Common myeloid progenitor, CD34-positive (primary cell): ENCODE measurements around the gene VPS13D.

Experiments
- CTCF ChIA-PET: fragments of 350-600 bp; sonication (Branson Sonifier 250); formaldehyde crosslinking; loops from one replicate; lab custom pipeline; 2021; ENCODE audit warnings: antibody characterized with exemption; lab: Charles Lee
- POLR2A ChIA-PET: fragments of 350-600 bp; sonication (Branson Sonifier 250); formaldehyde crosslinking; loops from one replicate; lab custom pipeline; 2021; ENCODE audit warnings: antibody characterized with exemption; lab: Charles Lee
- DNase-seq, 3 donors: peaks; one replicate each; pipeline versions ENCODE4 v3.0.0 to v3.0.0-alpha.2; 2013
- H3K27ac ChIP-seq, 2 experiments: 1 replicate in 1 of 2; 2 replicates in 1 of 2; pipeline ENCODE4 v1.7.0; 2013; ENCODE audit warnings: inconsistent platforms in 2 of 2, low read length in 2 of 2, mild to moderate bottlenecking in 2 of 2, low read depth in 1 of 2, moderate library complexity in 1 of 2; ENCODE audit not compliant: severe bottlenecking in 2 of 2, insufficient read depth in 1 of 2, poor library complexity in 1 of 2
- H3K27me3 ChIP-seq, 5 experiments: replicated peaks in 2 of 5; 1 replicate in 3 of 5; 2 replicates in 2 of 5; pipeline versions ENCODE4 v1.6.1 to v1.7.0; 2013; ENCODE audit warnings: low read length in 4 of 5, mild to moderate bottlenecking in 2 of 5, moderate library complexity in 2 of 5, inconsistent platforms in 1 of 5; ENCODE audit not compliant: insufficient read depth in 5 of 5, control insufficient read depth in 4 of 5
- H3K36me3 ChIP-seq, 4 experiments: 1 replicate in 2 of 4; 2 replicates in 2 of 4; pipeline versions ENCODE4 v1.6.1 to v1.7.0; 2013; ENCODE audit warnings: low read length in 3 of 4, control low read depth in 1 of 4, mild to moderate bottlenecking in 1 of 4; ENCODE audit not compliant: control insufficient read depth in 4 of 4, insufficient read depth in 4 of 4
- H3K4me1 ChIP-seq, 4 experiments: 1 replicate in 3 of 4; 2 replicates in 1 of 4; pipeline versions ENCODE4 v1.6.1 to v1.7.1; 2013; ENCODE audit warnings: low read length in 3 of 4, mild to moderate bottlenecking in 3 of 4, control low read depth in 1 of 4, inconsistent platforms in 1 of 4, moderate library complexity in 1 of 4; ENCODE audit not compliant: control insufficient read depth in 4 of 4, insufficient read depth in 4 of 4; ENCODE audit errors: control extremely low read depth in 1 of 4
- H3K4me3 ChIP-seq, 7 experiments: 1 replicate in 4 of 7; 2 replicates in 3 of 7; pipeline versions ENCODE4 v1.5.1 to v1.7.0; 2013; ENCODE audit warnings: mild to moderate bottlenecking in 7 of 7, low read length in 6 of 7, moderate library complexity in 6 of 7, inconsistent platforms in 2 of 7, low read depth in 2 of 7, control low read depth in 1 of 7; ENCODE audit not compliant: insufficient read depth in 4 of 7, control insufficient read depth in 1 of 7; ENCODE audit errors: extremely low read depth in 1 of 7
- H3K9me3 ChIP-seq, 5 experiments: 1 replicate in 4 of 5; 2 replicates in 1 of 5; pipeline versions ENCODE4 v1.6.1 to v1.7.1; 2013; ENCODE audit warnings: low read length in 4 of 5, mild to moderate bottlenecking in 2 of 5, inconsistent platforms in 1 of 5, low read depth in 1 of 5, moderate library complexity in 1 of 5; ENCODE audit not compliant: control insufficient read depth in 4 of 5, insufficient read depth in 2 of 5; ENCODE audit errors: control extremely low read depth in 1 of 5
- WGBS: methylation state at CpG from one replicate; pipeline ENCODE4 v1.1.5; 2013; ENCODE audit not compliant: insufficient coverage; 5-methylcytosine and 5-hydroxymethylcytosine counted together

VPS13D gene

GRCh38 chr1:12188657-12189327 lies 41.0 kb upstream of the VPS13D start:
- CTCF ChIA-PET: interaction anchor here (0.8 to 1.5 kb wide), 4 partner anchors 11 to 64 kb away, joined by 4 to 6 read pairs (median 4); no protein-coding TSS in a partner anchor
- peaks cover 2 to 47% (median 6%) of the 10 kb centered on the region in 4 experiments for H3K36me3 ChIP-seq

GRCh38 chr1:12189328-12189682 lies 40.5 kb upstream of the VPS13D start:
- no peak overlapping the region for H3K4me3 ChIP-seq
- H3K27me3 ChIP-seq: no peaks in the 10 kb centered on the region
- no peak overlapping the region for H3K27ac ChIP-seq
- peaks cover 2 to 52% (median 7%) of the 10 kb centered on the region in 4 experiments for H3K36me3 ChIP-seq
- ChIA-PET CTCF (interaction anchor here (1.4 to 1.5 kb wide), 2 partner anchors 12 to 27 kb away, joined by 4 to 5 read pairs; no protein-coding TSS in a partner anchor), POLR2A (no interaction called here)
- H3K9me3 ChIP-seq: no peaks in the 10 kb centered on the region
- 98% methylated on average over 5 of the region's 5 CpGs for WGBS
- no peak for DNase-seq
- peaks cover 0 to 30% (median 13%) of the 10 kb centered on the region in 4 experiments for H3K4me1 ChIP-seq

More at GRCh38 chr1:12188657-12189327, 41.0 kb upstream of the VPS13D start:
- no peak overlapping the region for H3K27ac ChIP-seq
- no peaks in the 10 kb centered on the region for H3K27me3 ChIP-seq
- no peaks in the 10 kb centered on the region for H3K9me3 ChIP-seq
- H3K4me3 ChIP-seq: no peak overlapping the region
- peaks cover 1 to 30% (median 17%) of the 10 kb centered on the region in 4 experiments for H3K4me1 ChIP-seq
- 97% methylated on average over 13 of the region's 13 CpGs for WGBS
- POLR2A ChIA-PET: no interaction called here
- no peak for DNase-seq

- WGBS: 96% methylated on average over 43 of the region's 58 CpGs
- POLR2A ChIA-PET: interaction anchor here (0.6 to 0.9 kb wide), 2 partner anchors 11 to 55 kb away, joined by 3 to 4 read pairs; no protein-coding TSS in a partner anchor
- Histone ChIP-seq H3K27ac (no peak overlapping the region), H3K9me3 (no peaks in the 10 kb centered on the region), H3K4me3 (no peak overlapping the region), H3K27me3 (no peaks in the 10 kb centered on the region), H3K36me3 (peaks cover 2 to 66% (median 10%) of the 10 kb centered on the region in 4 experiments), H3K4me1 (peaks cover 0 to 14% (median under 1%) of the 10 kb centered on the region in 4 experiments)
- CTCF ChIA-PET: interaction anchor here (0.6 to 3.1 kb wide), 6 partner anchors 9 to 118 kb away, joined by 3 to 9 read pairs (median 4); no protein-coding TSS in a partner anchor
- no peak for DNase-seq
Measured at GRCh38 chr1:12191242-12192032, 38.4 kb upstream of the VPS13D start.

GRCh38 chr1:12194666-12195216 lies 35.1 kb upstream of the VPS13D start:
- no peak for DNase-seq
- H3K36me3 ChIP-seq: peaks cover 2 to 61% (median 10%) of the 10 kb centered on the region in 4 experiments
- H3K27me3 ChIP-seq: no peaks in the 10 kb centered on the region
- peaks cover 0 to 11% (median 1%) of the 10 kb centered on the region in 4 experiments for H3K4me1 ChIP-seq
- no peaks in the 10 kb centered on the region for H3K9me3 ChIP-seq
- no peak overlapping the region for H3K4me3 ChIP-seq
- CTCF ChIA-PET: interaction anchor here (1.7 to 3.1 kb wide), 2 partner anchors 12 to 70 kb away, joined by 9 read pairs; no protein-coding TSS in a partner anchor
- POLR2A ChIA-PET: no interaction called here
- H3K27ac ChIP-seq: no peak overlapping the region
- WGBS: 96% methylated on average over 12 of the region's 14 CpGs

DNA sequence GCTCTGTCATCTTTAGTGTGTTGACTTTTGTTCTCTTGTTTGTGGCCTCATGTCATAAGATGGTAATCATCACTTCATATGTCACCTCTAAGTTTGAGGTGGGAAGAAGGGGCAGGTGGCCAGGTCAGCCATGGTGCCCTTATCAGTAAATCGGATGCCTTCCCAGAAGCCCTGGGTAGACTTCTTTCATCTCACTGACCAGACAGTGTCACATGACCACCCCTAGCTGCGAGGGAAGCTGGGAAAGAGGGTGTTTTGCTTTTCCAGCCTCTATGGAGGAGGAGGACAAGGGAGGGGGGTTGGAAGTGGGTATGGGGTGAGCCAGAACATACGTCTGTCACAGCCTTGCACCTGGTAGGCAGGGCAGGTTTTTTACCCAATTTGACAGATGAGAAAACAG lies 34.4 kb upstream of the VPS13D start:
- WGBS: 100% methylated on average over 3 of the region's 3 CpGs
- Histone ChIP-seq H3K4me1 (peaks cover 0 to 11% (median 1%) of the 10 kb centered on the region in 4 experiments), H3K4me3 (no peak overlapping the region), H3K9me3 (no peaks in the 10 kb centered on the region), H3K27me3 (no peaks in the 10 kb centered on the region), H3K36me3 (peaks cover 2 to 65% (median 10%) of the 10 kb centered on the region in 4 experiments), H3K27ac (no peak overlapping the region)
- ChIA-PET POLR2A (no interaction called here), CTCF (interaction anchor here (1.5 kb wide), 1 partner anchor 13 kb away, joined by 5 read pairs; no protein-coding TSS in a partner anchor)
- no peak for DNase-seq

DNA sequence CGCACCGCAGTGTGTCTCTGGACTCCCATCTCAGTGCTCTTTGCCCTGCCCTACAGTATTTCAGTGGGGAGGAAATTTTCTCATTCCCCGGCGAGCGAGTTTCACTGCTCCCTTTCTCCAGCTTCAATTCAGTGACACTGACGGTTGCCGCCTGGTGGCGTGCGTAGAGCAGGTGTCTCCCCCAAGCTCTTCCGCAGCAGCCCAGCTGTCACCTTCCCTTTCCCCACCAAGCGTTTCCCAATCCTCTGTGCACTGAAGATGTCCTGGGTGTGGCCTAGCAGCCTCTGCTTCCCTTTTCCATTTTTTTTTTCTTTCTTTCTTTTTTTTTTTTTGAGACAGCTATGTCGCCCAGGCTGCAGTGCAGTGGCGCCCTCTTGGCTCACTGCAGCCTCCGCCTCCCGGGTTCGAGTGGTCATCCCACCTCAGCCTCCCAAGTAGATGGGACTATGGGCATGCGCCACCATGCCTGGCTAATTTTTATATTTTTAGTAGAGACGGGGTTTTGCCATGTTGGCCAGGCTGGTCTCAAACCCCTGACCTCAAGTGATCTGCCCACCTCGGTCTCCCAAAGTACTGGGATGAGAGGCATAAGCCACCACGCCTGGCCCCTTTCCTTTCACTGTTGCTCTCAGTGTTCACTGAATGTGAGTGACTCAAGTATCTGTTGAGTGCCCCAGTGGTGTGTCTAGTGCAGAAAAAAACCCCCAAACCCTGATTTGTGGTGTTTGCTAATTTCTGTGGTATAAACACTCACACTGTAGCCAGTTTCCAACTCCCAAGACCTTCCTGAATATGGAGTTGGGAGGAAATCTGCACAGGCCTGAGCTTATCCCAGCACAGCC lies 33.0 kb upstream of the VPS13D start:
- Histone ChIP-seq H3K36me3 (peaks cover 1 to 57% (median 8%) of the 10 kb centered on the region in 4 experiments), H3K9me3 (no peaks in the 10 kb centered on the region), H3K4me1 (peaks cover 0 to 11% (median 1%) of the 10 kb centered on the region in 4 experiments), H3K27ac (no peak overlapping the region), H3K4me3 (no peak overlapping the region), H3K27me3 (no peaks in the 10 kb centered on the region)
- POLR2A ChIA-PET: interaction anchor here (0.9 kb wide), 1 partner anchor 70 kb away, joined by 3 read pairs; no protein-coding TSS in a partner anchor
- CTCF ChIA-PET: interaction anchor here (1.0 to 8.2 kb wide), 6 partner anchors 11 to 71 kb away, joined by 3 to 63 read pairs (median 4); no protein-coding TSS in a partner anchor
- DNase-seq: peak in 2 of 3 donors; percentile 41 to 45
- over 99% methylated on average over 17 of the region's 20 CpGs for WGBS
